Left lung (tissue), 10 donors: ENCODE data around the gene DBI. TPM values are rescaled to one million over a fixed set of nuclear protein-coding genes. Genes with fewer than 3 reads are reported as not detected.

Source experiments
- ATAC-seq: fragments of 200-7000 bp; cut with Tn5 transposase; one replicate; pipeline ENCODE4 v1.9.1; 2020; ENCODE audit warnings: moderate library complexity
- DNase-seq, 4 donors: peaks; one replicate each; pipeline ENCODE4 v3.0.0-alpha.2; 2013 to 2020
- H3K27ac ChIP-seq, 2 donors: fragments of 200-600 bp; sonication (generic) in 1 of 2; one replicate each; pipeline versions ENCODE4 v1.5.0 to v1.8.0; 2020 to 2021
- H3K27me3 ChIP-seq, 2 donors: fragments of 200-600 bp; sonication (generic) in 1 of 2; one replicate each; pipeline versions ENCODE4 v1.5.0 to v1.8.0; 2020 to 2021
- H3K36me3 ChIP-seq, 2 donors: fragments of 200-600 bp; sonication (generic) in 1 of 2; one replicate each; pipeline versions ENCODE4 v1.5.0 to v1.8.0; 2020 to 2021
- H3K4me1 ChIP-seq, 2 donors: fragments of 200-600 bp; one replicate each; pipeline ENCODE4 v1.8.0; 2021
- H3K4me3 ChIP-seq, 2 donors: fragments of 200-600 bp; sonication (generic) in 1 of 2; one replicate each; pipeline versions ENCODE4 v1.5.0 to v1.8.0; 2020 to 2021; ENCODE audit warnings: mild to moderate bottlenecking in 1 of 2
- H3K9me3 ChIP-seq, 2 donors: fragments of 200-600 bp; sonication (generic) in 1 of 2; one replicate each; pipeline versions ENCODE4 v1.5.0 to v1.8.0; 2020 to 2021
- CTCF ChIP-seq, 2 donors: fragments of 200-600 bp; sonication (generic) in 1 of 2; IDR thresholded peaks; one replicate each; pipeline versions ENCODE4 v1.5.0 to v1.8.0; 2021; ENCODE audit warnings: antibody characterized with exemption in 2 of 2
- intact Hi-C, 2 donors: fragments of 100-400 bp; cut with DNase I; formaldehyde crosslinking; loops; one replicate each; pipeline versions ENCODE4 v1.11.2 to v1.14.2; 2022
- polyA plus RNA-seq, 6 donors: library from polyadenylated mRNA; unstranded; fragments of 120-200 nt; gene quantifications; one replicate each; pipeline ENCODE4 v1.2.1, GENCODE V29; 2013; ENCODE audit not compliant: insufficient read length in 6 of 6
- total RNA-seq, 2 donors: library from RNA; stranded (reverse); fragmentation: NEBNext Ultra II Directional; extraction: Animal tissue kit (Norgen Biotek cat#: 25700); gene quantifications; one replicate each; pipeline ENCODE4 v1.2.1, GENCODE V29; 2021
- donor health status: DM: no; HTN: yes; CAD: no.
- donor health status: DM: no; HTN: no; CAD: no.

DBI gene
- total and polyA plus RNA-seq, 8 donors: 125 to 185 (median 157) TPM

GRCh38 chr2:119421304-119421703 is 54.5 kb downstream of the DBI start:
- TF ChIP-seq CTCF (IDR thresholded peaks at IDR 0.05): no peak
- no peak overlapping the region for H3K27ac ChIP-seq
- ATAC-seq (no peak), DNase-seq (no peak)
- H3K9me3 ChIP-seq: no peaks in the 10 kb centered on the region
- H3K4me3 ChIP-seq: no peak overlapping the region
- H3K36me3 ChIP-seq: no peaks in the 10 kb centered on the region
- peaks cover 3 to 6% of the 10 kb centered on the region in 2 donors for H3K4me1 ChIP-seq
- H3K27me3 ChIP-seq: no peaks in the 10 kb centered on the region
- intact Hi-C loops: no loop called here

GRCh38 chr2:119421741-119422140 is 55.0 kb downstream of the DBI start:
- intact Hi-C loops: no loop called here
- no peak for ATAC-seq
- no peaks in the 10 kb centered on the region for H3K36me3 ChIP-seq
- H3K27me3 ChIP-seq: peaks cover 0 to 4% of the 10 kb centered on the region in 2 donors
- no peak for TF ChIP-seq CTCF (IDR thresholded peaks at IDR 0.05)
- DNase-seq: no peak
- no peak overlapping the region for H3K27ac ChIP-seq
- H3K9me3 ChIP-seq: no peaks in the 10 kb centered on the region
- H3K4me3 ChIP-seq: no peak overlapping the region
- peaks cover 8 to 10% of the 10 kb centered on the region in 2 donors for H3K4me1 ChIP-seq

Other genes starting within 250 kb of the DBI start
- gene C1QL2, start 208.2 kb upstream of the DBI start, total RNA-seq: not detected
- not detected for gene C1QL2, start 208.2 kb upstream of the DBI start, polyA plus RNA-seq
- 10 to 100 TPM; 40.4 to 43.8 TPM for gene STEAP3, start 143.1 kb upstream of the DBI start, total RNA-seq
- gene STEAP3, start 143.1 kb upstream of the DBI start, polyA plus RNA-seq: 1 to 10 TPM; 1.7 to 4.2 (median 2.8) TPM
- 10 to 100 TPM; 11.0 TPM for gene C2orf76, start 143 bp upstream of the DBI start, total RNA-seq
- gene C2orf76, start 143 bp upstream of the DBI start, polyA plus RNA-seq: 10 to 100 TPM; 15.9 to 17.1 (median 16.2) TPM
- gene TMEM37, start 64.9 kb downstream of the DBI start, total RNA-seq: 10 to 100 TPM; 15.3 to 31.2 TPM
- 10 to 100 TPM; 26.1 to 31.1 (median 28.0) TPM for gene TMEM37, start 64.9 kb downstream of the DBI start, polyA plus RNA-seq
- 10 to 100 TPM; 10.1 to 13.7 TPM for gene SCTR, start 157.5 kb downstream of the DBI start, total RNA-seq
- gene SCTR, start 157.5 kb downstream of the DBI start, polyA plus RNA-seq: 1 to 10 TPM; 2.2 to 9.8 (median 7.0) TPM
- 10 to 100 TPM; 20.0 to 20.8 TPM for gene CFAP221, start 177.5 kb downstream of the DBI start, total RNA-seq
- gene CFAP221, start 177.5 kb downstream of the DBI start, polyA plus RNA-seq: 10 to 100 TPM; 10.6 to 18.0 (median 16.5) TPM